Gastrocnemius medialis (tissue), 4 donors: Measurements from ENCODE around the gene TPR.

Experiments
- POLR2A ChIP-seq, 2 donors: fragments of 450-650 bp; IDR thresholded peaks; one replicate each; pipeline ENCODE4 v1.6.1; 2017; ENCODE audit warnings: antibody characterized with exemption in 2 of 2, mild to moderate bottlenecking in 2 of 2, moderate library complexity in 2 of 2
- TF ChIP-seq, protein P1 (sequence below), 5 experiments: fragments of 450-650 bp in 3 of 5; fragments of 200-600 bp in 2 of 5; sonication (generic) in 2 of 5; IDR thresholded peaks in 4 of 5; conservative IDR thresholded peaks in 1 of 5; 1 replicate in 4 of 5; 2 replicates in 1 of 5; pipeline ENCODE4 v1.5.1; 2016 to 2019; ENCODE audit warnings: antibody characterized with exemption in 5 of 5, mild to moderate bottlenecking in 3 of 5, moderate library complexity in 3 of 5

DNA sequence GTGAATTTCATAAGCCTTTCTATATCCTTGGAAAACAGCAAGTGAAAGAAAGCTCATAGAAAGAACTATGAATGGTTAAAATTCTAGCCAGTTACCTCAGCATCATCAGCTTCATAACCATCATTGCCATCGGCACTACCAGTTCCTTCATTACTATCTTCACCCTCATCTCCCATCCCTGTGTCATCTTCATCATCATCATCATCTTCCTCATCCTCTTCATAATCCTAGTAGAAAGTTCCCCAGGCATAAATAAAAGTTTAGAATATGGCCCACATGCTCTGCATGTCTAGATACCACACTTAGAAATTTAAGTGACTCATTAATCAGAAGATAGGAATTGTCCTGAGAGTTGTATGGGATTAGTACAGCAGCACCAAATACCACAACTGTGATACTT, 49.0 kb downstream of the TPR start:
- no peak for TF ChIP-seq POLR2A (IDR thresholded peaks at IDR 0.05)
- TF ChIP-seq, protein P1, sequence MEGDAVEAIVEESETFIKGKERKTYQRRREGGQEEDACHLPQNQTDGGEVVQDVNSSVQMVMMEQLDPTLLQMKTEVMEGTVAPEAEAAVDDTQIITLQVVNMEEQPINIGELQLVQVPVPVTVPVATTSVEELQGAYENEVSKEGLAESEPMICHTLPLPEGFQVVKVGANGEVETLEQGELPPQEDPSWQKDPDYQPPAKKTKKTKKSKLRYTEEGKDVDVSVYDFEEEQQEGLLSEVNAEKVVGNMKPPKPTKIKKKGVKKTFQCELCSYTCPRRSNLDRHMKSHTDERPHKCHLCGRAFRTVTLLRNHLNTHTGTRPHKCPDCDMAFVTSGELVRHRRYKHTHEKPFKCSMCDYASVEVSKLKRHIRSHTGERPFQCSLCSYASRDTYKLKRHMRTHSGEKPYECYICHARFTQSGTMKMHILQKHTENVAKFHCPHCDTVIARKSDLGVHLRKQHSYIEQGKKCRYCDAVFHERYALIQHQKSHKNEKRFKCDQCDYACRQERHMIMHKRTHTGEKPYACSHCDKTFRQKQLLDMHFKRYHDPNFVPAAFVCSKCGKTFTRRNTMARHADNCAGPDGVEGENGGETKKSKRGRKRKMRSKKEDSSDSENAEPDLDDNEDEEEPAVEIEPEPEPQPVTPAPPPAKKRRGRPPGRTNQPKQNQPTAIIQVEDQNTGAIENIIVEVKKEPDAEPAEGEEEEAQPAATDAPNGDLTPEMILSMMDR (IDR thresholded peaks at IDR 0.05 in 4 of 5, conservative IDR thresholded peaks at IDR 0.05 in 1 of 5): no peak
